Measurements from ENCODE around the gene PEX1. TPM values are rescaled to one million over a fixed set of nuclear protein-coding genes. Genes with fewer than 3 reads are reported as not detected.

PEX1 gene
- total and polyA plus RNA-seq, 9 of the 15 experiments (the other 6 are each of a cell fraction or from before 2014, with no cell fraction given): 9.4 to 32.2 (median 19.9) TPM

DNA sequence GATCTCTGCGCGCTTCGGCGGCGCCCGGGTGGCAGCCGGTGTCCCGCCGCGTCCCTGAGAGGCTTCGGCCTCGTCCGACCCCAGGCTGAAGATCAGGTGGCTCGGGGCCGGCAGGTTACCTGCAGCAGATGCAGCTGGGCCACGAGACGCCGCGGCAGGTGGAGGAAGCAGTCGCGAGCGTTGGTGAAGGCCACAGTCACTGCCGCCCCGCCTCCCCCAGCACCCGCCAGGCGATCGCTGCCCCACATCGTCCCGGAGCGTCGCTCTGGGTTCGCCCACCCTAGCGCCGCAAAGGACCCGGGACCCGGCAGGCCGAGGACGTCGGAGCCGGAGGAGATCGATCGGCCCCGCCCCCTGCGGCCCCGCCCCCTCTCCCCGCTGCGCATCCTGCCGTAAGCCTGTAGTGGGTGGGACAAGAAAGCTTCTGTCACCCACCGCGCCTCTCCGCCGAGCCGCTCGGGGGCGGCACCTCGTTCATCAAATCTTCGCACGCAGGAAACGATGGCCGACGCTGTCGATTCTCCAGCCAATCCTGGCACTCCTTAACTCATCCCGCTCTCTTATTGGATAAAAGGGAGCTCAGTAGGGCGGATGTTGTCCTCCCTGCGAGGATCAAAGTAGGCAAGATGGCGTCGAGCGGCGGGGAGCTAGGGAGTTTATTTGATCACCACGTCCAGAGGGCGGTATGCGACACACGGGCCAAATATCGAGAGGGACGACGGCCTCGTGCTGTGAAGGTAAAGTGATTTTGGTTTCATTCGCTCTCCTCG lies at the start of gene PEX1, which contains the start of gene RBM48 (continued):
- TF ChIP-seq, protein P1, sequence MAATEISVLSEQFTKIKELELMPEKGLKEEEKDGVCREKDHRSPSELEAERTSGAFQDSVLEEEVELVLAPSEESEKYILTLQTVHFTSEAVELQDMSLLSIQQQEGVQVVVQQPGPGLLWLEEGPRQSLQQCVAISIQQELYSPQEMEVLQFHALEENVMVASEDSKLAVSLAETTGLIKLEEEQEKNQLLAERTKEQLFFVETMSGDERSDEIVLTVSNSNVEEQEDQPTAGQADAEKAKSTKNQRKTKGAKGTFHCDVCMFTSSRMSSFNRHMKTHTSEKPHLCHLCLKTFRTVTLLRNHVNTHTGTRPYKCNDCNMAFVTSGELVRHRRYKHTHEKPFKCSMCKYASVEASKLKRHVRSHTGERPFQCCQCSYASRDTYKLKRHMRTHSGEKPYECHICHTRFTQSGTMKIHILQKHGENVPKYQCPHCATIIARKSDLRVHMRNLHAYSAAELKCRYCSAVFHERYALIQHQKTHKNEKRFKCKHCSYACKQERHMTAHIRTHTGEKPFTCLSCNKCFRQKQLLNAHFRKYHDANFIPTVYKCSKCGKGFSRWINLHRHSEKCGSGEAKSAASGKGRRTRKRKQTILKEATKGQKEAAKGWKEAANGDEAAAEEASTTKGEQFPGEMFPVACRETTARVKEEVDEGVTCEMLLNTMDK (IDR thresholded peaks at IDR 0.05; ENCODE audit: borderline replicate concordance, insufficient read depth, low read depth, low read length, poor library complexity, severe bottlenecking): peak; percentile 100
- TF ChIP-seq ZNF324 (CRISPR knock-in tag; IDR thresholded peaks at IDR 0.05): no peak
- 0 out of 2 replicates have a peak, but pooled peaks have one; percentile 29 for TF ChIP-seq ZNF133 (CRISPR knock-in tag; IDR thresholded peaks at IDR 0.05)
- TF ChIP-seq, protein P2, sequence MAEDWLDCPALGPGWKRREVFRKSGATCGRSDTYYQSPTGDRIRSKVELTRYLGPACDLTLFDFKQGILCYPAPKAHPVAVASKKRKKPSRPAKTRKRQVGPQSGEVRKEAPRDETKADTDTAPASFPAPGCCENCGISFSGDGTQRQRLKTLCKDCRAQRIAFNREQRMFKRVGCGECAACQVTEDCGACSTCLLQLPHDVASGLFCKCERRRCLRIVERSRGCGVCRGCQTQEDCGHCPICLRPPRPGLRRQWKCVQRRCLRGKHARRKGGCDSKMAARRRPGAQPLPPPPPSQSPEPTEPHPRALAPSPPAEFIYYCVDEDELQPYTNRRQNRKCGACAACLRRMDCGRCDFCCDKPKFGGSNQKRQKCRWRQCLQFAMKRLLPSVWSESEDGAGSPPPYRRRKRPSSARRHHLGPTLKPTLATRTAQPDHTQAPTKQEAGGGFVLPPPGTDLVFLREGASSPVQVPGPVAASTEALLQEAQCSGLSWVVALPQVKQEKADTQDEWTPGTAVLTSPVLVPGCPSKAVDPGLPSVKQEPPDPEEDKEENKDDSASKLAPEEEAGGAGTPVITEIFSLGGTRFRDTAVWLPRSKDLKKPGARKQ (CRISPR knock-in tag; IDR thresholded peaks at IDR 0.05): no peak
- peak; percentile 85 for TF ChIP-seq FOXM1 (IDR thresholded peaks at IDR 0.05; ENCODE audit: low read depth)
- peak; percentile 82; the same call in 1 of the 2 replicates for TF ChIP-seq FOXM1 (CRISPR knock-in tag; IDR thresholded peaks at IDR 0.05; ENCODE audit: low read depth)
- TF ChIP-seq, protein P3, sequence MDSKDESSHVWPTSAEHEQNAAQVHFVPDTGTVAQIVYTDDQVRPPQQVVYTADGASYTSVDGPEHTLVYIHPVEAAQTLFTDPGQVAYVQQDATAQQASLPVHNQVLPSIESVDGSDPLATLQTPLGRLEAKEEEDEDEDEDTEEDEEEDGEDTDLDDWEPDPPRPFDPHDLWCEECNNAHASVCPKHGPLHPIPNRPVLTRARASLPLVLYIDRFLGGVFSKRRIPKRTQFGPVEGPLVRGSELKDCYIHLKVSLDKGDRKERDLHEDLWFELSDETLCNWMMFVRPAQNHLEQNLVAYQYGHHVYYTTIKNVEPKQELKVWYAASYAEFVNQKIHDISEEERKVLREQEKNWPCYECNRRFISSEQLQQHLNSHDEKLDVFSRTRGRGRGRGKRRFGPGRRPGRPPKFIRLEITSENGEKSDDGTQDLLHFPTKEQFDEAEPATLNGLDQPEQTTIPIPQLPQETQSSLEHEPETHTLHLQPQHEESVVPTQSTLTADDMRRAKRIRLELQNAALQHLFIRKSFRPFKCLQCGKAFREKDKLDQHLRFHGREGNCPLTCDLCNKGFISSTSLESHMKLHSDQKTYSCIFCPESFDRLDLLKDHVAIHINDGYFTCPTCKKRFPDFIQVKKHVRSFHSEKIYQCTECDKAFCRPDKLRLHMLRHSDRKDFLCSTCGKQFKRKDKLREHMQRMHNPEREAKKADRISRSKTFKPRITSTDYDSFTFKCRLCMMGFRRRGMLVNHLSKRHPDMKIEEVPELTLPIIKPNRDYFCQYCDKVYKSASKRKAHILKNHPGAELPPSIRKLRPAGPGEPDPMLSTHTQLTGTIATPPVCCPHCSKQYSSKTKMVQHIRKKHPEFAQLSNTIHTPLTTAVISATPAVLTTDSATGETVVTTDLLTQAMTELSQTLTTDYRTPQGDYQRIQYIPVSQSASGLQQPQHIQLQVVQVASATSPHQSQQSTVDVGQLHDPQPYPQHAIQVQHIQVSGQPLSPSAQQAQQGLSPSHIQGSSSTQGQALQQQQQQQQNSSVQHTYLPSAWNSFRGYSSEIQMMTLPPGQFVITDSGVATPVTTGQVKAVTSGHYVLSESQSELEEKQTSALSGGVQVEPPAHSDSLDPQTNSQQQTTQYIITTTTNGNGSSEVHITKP (IDR thresholded peaks at IDR 0.05; ENCODE audit: partially characterized antibody): peak; percentile 34
- TF ChIP-seq SMAD4 (CRISPR knock-in tag; conservative IDR thresholded peaks at IDR 0.05): no peak; the same call in 1 of the 2 replicates
- TF ChIP-seq, protein P4, sequence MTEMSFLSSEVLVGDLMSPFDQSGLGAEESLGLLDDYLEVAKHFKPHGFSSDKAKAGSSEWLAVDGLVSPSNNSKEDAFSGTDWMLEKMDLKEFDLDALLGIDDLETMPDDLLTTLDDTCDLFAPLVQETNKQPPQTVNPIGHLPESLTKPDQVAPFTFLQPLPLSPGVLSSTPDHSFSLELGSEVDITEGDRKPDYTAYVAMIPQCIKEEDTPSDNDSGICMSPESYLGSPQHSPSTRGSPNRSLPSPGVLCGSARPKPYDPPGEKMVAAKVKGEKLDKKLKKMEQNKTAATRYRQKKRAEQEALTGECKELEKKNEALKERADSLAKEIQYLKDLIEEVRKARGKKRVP (CRISPR knock-in tag; IDR thresholded peaks at IDR 0.05): no peak
- TF ChIP-seq SMAD3 (CRISPR knock-in tag; conservative IDR thresholded peaks at IDR 0.05): no peak
- TF ChIP-seq SAP30 (IDR thresholded peaks at IDR 0.05; ENCODE audit: borderline replicate concordance, insufficient read depth, low read depth, low read length, poor library complexity, severe bottlenecking): peak; percentile 62
- TF ChIP-seq ZNF239 (CRISPR knock-in tag; IDR thresholded peaks at IDR 0.05): no peak
- TF ChIP-seq ZFPM2 (CRISPR knock-in tag; IDR thresholded peaks at IDR 0.05): no peak
- peak; percentile 85 for TF ChIP-seq ATF7 (IDR thresholded peaks at IDR 0.05)
- TF ChIP-seq ZBTB17 (CRISPR knock-in tag; IDR thresholded peaks at IDR 0.05): peak; percentile 99
- no peak for TF ChIP-seq ZNF766 (CRISPR knock-in tag; conservative IDR thresholded peaks at IDR 0.05)
- TF ChIP-seq, protein P5, sequence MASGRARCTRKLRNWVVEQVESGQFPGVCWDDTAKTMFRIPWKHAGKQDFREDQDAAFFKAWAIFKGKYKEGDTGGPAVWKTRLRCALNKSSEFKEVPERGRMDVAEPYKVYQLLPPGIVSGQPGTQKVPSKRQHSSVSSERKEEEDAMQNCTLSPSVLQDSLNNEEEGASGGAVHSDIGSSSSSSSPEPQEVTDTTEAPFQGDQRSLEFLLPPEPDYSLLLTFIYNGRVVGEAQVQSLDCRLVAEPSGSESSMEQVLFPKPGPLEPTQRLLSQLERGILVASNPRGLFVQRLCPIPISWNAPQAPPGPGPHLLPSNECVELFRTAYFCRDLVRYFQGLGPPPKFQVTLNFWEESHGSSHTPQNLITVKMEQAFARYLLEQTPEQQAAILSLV (tag; IDR thresholded peaks at IDR 0.05): no peak

Measured in K562 (cell line).